Cortex of kidney (tissue), 1 donor: ENCODE measurements around the gene TBCK.

ENCODE experiments used
- DNase-seq: peaks from one replicate; lab custom pipeline; 2025; lab: John Stamatoyannopoulos, UW

The TBCK gene

DNA sequence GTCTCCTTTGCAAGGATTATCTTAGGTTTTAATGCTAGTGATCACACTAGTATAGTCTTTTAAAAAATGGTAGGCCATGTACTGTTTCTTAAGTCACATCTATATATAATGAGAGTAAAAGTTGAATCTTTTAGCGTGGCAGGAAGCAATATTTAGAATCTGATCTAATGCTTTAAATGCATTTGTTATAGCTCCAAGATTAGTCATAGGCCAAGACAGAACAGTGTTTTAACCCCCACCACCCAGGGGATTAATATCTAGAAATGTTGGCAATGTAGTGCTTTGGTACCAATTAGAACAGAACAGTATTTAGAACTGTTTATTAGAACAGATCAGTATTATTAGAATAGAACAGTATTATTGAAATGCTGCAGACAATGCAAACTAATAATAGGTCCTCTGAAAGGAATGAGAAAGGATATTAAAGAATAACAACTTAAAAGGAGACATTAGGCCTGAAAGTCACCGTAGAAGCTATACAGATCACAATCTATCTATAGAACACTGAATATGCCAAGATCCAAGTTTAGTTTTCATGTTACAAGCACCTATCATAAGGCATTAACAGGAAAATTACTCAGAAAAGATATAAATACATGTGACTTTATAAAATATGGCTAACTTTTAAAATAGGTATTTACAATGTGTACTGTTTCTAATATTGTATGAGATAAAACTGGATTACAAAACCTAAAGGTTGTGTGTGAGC lies 274.6 kb downstream of the TBCK start:
- no peak for DNase-seq

DNA sequence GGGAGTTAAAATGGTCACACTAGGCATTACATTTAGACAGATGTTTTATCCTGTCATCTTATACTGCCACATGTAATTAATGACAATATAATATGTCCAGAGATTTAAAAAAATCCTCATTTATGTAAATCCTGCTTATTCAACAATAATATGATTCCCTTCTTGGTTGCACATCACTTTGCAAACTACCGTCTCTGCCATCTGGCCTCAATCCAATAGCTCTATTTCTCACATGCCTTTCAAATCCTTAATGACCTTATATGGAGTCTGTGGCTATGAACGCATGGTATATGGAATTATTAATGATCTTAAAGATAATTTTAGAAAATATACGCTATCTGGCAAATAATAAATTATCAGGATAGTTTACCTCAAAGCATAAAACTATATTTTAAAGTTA lies 276.2 kb downstream of the TBCK start:
- DNase-seq: no peak

DNA sequence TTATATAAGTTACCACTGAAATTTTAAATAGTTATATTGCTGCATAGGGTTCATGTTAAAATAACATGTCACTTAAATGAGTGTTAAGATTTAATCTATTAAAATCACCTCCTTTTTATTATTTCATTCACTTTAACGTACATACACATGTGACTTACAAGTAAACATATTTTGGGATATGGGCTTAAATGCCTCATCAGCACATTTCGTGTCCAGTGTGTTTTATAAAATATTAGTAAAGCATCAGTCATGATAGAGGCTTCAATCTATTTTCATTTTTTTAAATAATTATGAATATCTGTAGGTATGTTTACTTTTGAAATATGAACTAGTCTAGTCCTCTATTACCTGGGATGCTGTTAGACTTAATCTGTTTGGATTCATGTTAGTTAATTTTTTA lies 277.1 kb downstream of the TBCK start:
- no peak for DNase-seq

DNA sequence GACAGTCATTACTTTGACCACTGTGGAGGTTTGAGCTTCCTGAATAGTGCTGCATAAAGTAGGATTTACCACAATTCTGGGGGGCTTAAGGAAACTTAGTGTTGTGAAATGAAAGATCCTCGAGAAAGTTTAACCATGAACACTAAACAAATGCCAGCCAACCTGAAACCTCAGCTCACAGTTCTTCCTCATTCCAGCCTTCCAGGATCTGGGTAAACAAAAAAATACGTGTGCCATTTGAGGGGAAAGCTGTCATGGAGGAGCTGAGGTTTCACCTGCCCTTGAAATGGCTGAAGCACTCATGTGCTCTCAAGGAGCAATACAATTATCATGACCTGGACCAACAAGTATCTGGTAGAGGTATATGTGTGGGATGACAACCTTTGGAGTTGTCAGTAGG lies 278.0 kb downstream of the TBCK start:
- DNase-seq: no peak

DNA sequence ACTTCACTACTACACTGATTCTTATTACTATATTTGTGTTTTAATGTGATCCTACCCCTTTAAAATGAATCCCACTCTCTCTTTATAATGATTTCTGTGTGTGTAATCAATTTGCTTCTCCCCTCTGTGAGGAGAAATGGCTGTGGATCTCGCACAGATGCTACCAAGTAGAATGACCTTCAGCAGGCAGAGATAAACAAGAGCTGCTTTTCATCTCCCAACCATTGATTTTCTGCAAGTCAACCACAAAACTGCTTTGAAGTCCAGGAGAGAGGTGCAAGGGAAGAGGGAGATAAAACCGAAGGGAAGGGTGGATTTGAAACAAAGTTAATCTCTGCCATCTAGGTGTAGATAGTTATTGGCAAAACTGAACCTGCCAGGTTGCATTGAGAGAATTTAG lies 279.2 kb downstream of the TBCK start:
- DNase-seq: no peak

DNA sequence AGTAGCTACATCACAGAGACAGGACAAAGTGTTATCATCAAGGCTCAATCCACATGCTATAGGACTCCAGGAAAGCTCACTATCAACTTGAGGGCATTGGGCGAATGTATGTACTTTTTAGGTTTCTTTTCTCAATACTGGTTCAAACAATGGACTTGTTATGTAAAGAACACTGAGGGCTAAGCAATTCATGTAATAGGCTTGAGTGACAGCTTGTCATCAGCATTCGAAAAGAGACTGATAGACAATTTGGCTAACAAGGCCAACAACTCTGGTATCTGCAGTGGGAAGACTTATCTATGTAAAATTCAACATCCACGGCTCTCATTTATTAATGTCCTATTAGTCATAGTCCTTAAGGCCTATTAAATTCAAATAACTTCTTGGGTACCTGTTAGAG lies 279.7 kb downstream of the TBCK start:
- no peak for DNase-seq

DNA sequence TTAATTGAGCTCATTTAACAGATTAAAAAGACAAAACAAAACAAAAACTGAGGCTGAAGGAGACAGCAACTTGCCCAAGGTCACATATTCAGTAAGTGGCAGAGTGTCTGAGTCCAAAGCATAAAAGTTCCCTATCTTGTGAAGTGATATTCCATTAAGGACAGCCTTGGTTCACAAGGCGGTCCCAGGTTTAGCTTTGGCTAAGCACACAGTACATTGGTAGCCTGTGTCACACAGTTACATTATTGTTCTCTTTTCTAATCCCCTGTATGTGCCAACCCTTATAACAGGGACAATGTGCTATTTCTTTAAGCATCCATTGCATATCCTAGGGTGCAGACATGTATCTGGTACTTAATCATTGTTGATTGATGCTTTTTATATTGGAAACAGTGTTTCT lies 280.8 kb downstream of the TBCK start:
- no peak for DNase-seq

DNA sequence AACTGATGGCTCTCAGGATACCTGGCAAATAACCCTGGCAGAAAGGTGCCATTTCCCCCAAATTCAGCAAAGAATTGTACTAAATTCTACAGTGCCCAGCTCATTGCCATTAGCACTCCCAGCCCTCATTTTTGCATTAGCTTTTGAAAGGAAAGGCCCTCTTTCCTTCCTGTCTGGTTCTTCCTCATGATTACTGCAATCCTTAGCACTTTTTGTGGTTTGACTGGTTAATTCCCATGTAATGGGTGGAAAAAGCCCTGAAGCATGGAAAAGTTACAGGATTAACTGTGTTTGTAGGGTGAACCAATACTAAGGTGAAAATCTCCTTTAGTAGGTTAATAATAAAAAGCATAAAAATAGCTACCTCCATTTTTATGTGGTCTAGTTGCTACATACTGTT lies 281.3 kb downstream of the TBCK start:
- DNase-seq: no peak

DNA sequence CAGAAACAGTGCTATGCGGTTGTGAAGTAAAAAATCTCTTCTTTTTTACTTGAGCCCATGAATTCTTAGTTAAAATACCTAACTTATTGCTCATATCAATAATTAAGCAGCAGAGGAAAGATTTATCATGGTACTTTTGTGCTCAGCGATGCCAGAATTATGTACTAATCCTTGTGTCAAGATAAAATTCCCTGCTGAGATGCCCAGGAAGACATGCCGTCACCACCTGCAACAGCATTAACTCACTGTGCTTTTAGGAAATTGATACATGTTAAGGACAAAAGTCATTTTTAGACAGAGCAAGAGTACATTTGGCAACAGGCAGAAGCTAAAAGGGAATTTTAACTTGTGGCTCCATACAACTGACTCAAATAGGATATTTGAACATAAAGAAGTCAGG lies 281.8 kb downstream of the TBCK start:
- DNase-seq: no peak

DNA sequence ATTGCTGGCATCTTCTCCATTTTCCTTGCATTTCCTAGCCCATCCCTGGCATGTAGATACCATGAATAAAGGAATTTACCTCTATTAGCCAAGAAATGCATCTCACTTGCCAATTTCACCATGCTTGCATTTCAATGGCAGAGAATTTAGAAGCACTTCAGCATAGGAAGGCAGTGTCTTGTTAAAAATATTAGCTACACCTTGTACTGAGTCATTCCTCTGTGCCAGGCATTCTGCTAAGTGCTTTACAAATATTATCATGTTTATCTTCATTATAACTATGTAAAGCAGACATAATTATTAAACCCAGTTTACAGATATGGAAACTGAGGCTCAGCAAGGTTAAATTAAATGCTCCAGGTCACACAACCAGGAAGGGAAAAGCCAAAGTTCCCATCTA lies 282.5 kb downstream of the TBCK start:
- no peak for DNase-seq

DNA sequence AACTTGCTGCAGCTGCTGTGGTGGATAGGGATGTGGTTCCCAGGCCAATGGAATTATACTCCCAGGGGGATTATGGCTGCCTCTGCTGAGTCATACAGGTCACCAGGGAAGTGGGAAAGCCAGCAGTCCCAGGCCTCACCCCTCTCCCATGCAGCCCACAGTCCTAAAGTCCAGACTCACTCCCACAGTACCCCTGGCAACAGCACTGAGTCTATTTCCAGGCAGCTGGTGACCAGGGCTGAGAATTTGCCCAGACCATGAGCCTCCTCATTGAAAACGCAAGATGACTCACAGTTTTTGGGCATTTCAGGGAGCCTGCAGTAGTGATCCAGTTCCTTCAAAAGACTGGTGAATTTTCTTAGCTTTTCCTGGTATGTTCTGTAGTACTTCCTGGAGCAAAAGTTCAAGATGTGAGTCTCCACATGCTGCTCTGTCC lies 283.1 kb downstream of the TBCK start:
- no peak for DNase-seq

DNA sequence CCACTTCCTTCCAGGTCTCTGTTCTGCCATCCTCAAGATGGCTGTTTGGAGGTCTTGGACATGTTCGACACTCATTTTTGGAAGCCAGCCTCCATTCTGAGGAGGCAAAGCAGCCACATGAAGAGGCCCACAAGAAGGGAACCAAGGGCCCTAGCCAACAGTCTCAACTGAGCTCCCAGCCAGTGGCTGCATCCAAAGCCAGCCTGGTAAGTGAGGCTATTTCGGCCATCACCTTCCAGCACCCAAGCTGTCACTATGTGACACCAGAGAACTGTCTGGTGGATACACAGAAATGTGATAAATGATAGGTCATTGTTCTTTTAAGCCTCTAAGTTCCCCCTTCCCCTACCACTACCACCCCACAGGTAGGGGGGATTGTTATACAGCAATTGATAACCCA lies 293.6 kb downstream of the TBCK start:
- DNase-seq: no peak

DNA sequence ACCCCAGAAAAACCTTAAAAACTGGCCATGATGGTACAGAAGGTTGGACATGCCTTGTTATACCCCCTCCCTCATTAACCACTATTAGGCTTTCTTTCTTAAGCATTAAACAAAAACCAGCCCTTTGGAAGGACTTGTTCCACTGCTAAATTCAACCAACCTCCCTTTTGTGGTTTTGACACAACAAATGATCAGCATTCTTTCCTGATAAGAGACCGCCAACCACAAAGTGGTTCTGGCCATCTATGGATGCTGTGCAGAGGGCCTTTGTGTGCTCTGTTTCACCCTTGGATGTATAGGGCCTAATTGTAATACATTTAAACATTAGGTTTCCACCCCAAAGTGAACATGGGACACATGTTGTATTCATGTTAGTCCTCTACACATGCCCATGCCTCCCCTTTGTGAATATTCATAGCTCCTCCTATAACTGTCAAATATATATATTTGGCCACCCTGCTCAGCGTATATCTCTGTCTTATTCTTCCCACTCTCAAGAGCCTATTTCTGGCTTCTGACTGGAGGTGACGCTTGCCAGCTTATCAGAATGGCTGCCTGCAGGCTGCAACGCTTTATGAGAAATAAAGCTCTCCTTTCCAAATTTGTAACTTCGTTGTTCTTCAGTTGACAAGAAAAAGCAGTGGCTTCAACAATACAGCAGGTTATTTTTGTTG lies 294.1 kb downstream of the TBCK start:
- DNase-seq: no peak

DNA sequence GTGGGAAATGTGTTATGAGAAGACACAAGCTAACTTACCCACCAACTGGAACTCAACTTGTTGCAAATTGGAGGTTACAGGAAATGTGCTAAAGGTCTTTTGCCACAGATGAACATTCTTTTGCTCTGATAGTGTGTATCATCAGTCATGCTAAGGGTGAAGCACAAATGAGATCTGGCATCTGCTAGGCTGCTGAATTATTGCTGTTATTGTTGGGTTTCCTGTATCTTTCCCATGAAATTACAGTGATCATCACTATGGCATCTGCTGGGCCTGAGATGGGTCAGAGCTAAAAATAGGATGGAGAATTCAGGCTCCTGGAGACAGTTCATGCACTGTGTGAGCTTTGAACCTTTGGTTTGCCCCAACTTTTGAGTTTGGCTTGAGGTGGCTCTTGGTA lies 296.2 kb downstream of the TBCK start:
- no peak for DNase-seq

DNA sequence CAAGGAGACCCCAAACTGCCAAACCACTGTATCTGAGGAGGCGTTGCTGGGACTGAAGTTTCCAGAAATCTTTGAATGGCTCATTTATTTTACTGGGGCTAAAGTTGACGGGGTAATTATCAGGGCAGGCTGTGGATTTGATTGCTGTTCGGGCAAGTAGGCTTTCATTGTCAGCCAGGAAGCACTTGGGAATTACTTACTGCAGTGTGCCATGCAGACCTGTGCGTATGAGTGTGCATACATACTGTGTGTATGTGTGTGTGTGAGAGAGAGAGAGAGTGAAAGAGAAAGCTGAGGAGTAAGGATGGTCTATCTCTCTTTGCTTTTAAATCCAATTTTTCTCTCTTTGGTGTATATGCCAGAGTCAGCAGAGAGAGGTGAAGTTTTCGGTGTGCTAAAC lies 298.0 kb downstream of the TBCK start:
- no peak for DNase-seq

DNA sequence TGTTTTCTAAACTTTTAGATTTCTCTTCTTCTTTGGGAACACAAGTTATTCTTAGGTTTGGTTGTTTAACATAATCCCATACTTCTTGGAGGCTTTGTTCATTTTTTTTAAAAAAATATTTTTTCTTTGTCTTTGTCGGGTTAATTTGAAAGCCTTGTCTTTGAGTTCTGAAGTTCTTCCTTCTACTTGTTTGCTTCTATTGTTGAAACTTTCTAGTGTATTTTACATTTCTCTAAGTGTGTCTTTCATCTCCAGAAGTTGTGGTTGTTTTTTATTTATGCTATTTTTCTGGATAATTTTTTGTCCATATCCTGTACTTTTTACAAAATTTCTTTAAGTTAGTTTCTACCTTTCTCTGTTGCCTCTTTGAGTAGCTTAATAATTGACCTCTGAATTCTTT lies 304.6 kb downstream of the TBCK start:
- no peak for DNase-seq

DNA sequence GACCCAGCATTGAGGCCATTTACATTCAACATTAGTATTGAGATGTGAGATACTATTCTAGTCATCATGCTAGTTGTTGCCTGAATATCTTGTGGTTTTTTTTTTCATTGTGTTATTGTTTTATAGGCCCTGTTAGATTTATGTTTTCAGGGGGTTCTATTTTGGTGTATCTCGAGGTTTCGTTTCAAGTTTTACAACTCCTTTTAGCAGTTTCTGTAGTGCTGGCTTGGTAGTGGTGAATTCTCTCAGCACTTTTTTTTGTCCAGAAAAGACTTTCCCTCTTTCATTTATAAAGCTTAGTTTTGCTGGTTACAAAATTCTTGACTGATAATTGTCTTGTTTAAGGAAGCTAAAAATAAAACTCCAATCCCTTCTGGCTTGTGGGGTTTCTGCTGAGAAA lies 305.2 kb downstream of the TBCK start:
- no peak for DNase-seq

DNA sequence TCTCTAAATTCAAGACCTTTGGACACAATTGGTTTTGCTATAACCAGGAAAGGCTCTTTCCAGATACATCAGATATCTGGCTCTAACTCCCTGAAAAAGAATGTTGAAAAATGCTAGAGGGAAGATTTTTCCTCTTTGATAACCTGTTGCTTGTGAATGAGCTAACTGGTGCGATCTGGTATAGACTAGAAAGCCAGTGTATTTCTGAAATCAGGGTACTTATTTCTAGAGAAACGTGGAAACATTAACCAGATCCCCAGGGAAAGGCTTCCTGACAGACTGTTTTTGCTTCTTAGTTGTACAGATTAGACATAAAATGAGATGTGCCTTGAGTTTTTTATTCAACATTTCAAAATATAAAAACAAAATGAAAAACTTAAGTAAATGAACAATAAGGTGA lies 313.0 kb downstream of the TBCK start:
- no peak for DNase-seq

DNA sequence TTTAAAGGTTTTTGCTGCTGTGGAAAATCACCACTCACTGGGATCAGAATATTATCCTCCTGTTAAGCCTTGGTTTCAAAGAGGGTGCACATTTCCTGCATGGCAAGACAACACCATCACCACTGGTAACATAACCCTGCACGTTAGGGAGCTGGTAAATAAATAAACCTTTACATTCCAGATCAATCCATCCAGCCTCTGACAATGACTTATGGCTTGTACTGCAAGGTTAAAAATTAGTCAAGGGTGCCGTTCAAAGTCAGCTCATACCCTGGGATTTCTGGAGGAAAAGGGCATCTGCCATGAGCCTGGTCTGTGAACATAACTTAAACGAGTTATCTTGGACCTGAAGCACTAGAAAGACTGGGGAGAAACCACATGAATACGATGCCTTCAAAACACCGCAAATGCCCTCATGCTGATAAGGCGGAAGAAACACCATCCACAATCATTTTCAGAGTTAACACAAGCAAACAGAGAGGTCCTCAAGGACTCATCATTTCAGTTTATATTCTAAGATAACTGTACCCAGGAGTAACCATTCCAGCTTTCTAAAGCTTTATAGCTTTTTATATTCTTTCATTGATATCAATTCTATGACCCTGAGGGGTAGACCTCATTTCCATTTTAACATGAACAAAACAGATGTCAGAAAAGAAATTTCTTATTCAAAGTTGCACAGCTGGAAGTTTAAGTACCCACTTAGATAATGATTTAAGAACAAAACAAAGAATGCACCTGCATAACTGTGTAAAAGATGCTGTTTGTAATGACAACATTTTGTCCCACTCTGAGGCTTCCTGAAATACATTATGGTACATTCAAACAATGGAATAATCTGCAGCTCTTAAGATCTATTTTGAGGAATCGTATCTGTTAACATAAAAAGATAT lies 317.6 kb downstream of the TBCK start:
- no peak for DNase-seq

DNA sequence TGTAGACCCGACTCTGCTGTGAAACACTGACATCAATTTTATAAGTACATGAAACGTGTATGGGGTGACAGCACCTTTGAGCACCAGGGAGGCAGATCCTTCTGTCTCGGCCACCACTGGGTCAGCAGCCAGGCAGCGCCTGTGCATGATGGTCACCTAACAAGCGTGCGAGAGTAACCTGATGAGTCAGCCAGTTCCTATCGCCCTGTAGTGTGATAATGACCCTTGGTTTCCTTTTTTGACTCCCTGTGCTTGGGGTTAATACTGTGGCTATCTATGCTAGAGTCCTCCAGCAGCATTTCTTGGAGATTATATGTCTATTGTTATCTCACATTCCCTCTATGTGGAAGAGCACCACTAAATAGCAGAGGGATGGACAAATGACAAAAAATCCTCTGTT lies 319.2 kb downstream of the TBCK start:
- DNase-seq: no peak

DNA sequence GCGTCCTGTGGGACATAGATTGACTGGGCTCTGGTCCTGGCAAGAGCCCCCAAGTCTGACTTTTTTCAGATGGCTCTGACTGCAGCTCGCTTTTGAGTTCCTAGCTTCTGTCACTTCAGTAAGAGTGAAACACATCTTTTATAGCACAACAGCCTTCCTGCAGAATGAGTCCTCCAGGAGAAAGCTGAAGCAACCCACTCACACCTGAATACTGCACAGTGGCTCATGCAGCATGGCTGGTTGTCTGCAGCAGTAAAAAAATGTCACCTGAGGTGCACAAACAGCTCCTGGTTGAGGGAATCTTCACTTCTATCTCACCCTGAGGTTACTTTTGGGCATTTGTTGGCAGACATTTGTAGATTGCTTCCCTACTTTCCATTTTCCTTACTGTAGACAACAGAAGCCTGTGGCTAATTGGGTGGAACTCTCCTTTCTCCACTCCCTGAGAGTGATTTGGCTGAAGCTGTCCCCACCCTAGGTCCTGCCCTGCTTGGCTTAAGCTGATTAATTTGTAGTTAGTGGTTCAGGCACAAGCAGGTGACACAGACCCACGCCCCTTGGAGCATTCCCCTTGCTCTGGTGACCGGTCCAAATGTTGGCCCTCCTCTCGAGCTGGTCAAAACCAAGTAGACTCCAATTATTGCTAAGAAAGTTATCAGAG lies 321.0 kb downstream of the TBCK start:
- no peak for DNase-seq

DNA sequence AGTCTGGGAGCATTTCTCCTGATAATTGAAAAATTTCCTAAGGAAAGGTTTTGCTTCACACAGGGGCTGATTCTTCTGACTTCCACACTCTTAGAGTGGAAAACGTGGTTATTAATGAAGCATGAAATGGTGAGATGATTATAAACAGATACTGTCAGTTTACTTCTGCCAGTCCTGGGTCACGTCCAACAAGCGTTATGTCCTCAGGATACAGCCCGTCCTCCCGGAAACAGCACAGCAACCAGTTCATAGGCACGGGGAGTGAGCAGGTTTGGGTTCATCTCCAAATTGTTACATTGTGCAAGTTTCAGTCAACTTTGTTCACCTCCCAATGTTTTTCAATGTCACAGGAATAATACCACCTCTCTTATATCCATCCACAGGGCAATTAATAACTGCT lies 321.9 kb downstream of the TBCK start:
- no peak for DNase-seq
